ENCODE measurements around the gene RAPGEF3. TPM values are rescaled to one million over a fixed set of nuclear protein-coding genes. Genes with fewer than 3 reads are reported as not detected.

RAPGEF3 gene
- total RNA-seq, 4 donors from 2014 or later: 24.2 to 270 (median 59.1) TPM

GRCh38 chr12:47772094-47772660 lies 13.5 kb upstream of the RAPGEF3 start:
- no peak for TF ChIP-seq CTCF (IDR thresholded peaks at IDR 0.05)
- DNase-seq (ENCODE audit: low spot score) (no peak), ATAC-seq (ENCODE audit: low FRiP score) (no peak)

GRCh38 chr12:47771304-47771703 lies 12.6 kb upstream of the RAPGEF3 start:
- no peak for ATAC-seq (ENCODE audit: low FRiP score)
- DNase-seq (ENCODE audit: low spot score): no peak
- TF ChIP-seq CTCF (IDR thresholded peaks at IDR 0.05): no peak

DNA sequence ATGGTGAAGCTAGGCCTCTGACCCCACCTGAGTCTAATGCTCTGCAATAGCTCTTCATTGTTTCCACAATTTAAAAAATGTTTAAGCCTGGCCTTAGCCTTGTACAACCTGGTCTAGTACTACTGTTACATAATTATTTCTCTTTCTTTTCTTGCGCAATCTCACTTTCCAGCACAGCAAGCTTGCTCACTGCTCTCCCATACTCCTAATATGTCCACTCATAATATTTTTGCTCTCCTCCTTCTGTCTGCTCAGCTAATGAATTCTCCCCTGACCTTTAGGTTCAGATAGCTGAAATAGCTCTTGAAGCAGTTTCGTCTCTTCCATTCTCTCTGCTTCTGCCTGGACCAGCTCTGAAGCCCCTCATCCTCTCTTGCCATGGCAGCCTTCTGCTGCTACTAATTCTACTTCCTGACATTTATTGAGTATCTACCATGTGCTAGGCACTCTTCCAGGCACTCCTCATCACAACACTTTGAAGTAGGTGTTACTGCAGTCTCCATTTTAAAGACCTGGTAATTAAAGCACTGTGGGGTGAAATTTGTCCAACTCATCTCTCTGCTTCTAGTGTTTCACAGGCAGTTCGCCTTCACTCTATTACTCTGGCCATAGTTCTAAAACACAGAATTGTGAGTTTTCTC lies 11.5 kb upstream of the RAPGEF3 start:
- no peak for TF ChIP-seq CTCF (IDR thresholded peaks at IDR 0.05)
- no peak for DNase-seq (ENCODE audit: low spot score)
- peak; percentile 50 for ATAC-seq (ENCODE audit: low FRiP score)

- no peak for DNase-seq (ENCODE audit: low spot score)
- ATAC-seq (ENCODE audit: low FRiP score): no peak
- no peak for TF ChIP-seq CTCF (IDR thresholded peaks at IDR 0.05)
Observed at GRCh38 chr12:47769234-47770085, 10.8 kb upstream of the RAPGEF3 start.

DNA sequence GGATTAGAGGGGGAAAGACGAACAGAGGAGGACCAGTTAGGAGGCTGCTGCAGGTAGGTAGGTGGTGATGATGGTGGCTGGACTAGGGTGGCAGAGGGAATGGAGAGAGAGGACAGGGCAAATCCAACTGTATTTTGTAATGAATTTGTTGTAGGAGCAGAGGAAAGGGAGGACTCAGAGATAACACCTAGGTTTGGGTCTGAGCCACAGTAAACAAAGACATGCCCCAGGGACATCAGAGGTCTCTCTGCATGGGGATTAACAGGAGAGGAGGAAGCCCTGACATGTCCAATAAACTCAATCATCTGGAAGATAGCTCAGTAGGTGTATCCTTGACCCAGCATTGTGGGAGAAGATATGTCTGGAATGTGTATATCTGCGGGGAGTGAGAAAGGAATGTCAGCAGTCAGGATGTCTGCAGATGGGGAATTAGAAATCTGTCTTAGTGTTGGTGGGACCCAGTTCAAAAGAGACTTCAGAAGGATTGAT lies 9.7 kb upstream of the RAPGEF3 start:
- ATAC-seq (ENCODE audit: low FRiP score) (no peak), DNase-seq (ENCODE audit: low spot score) (no peak)
- no peak for TF ChIP-seq CTCF (IDR thresholded peaks at IDR 0.05)

DNA sequence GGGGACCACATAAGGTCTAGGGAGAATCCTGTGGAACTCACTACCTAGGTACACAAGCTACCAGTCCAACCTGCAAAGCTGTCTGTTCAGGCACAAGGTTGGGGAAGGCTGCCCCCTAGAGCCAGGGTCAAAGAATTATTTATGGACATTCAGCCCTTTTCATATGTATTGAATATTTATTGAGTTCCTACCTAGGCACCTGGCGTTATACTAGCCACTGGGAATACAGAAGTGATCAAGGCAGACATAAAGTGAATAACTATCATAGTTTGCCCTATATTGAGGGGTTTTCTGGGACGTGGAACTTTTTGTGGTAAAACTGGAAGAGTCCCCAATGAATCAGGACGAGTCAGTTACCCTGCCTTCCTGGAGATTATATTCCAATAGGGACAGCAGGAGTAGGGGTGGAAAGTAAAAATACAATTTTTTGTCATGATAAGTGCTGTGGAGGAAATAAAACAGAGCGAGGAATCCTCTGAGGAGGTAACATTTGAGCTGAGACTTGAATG lies 8.6 kb upstream of the RAPGEF3 start:
- ATAC-seq (ENCODE audit: low FRiP score): no peak
- no peak for DNase-seq (ENCODE audit: low spot score)
- no peak for TF ChIP-seq CTCF (IDR thresholded peaks at IDR 0.05)
